Upper lobe of left lung (tissue), 6 donors: ENCODE measurements around the gene PCBP3. TPM values are rescaled to one million over a fixed set of nuclear protein-coding genes. Genes with fewer than 3 reads are reported as not detected.

Experiments
- ATAC-seq, 2 donors: fragments of 200-7000 bp; cut with Tn5 transposase; one replicate each; pipeline ENCODE4 v1.9.1; 2022; ENCODE audit warnings: mild to moderate bottlenecking in 2 of 2, moderate library complexity in 2 of 2; ENCODE audit not compliant: low FRiP score in 2 of 2
- DNase-seq, 2 donors: peaks; one replicate each; pipeline ENCODE4 v3.0.0-alpha.2; 2019 to 2020
- H3K27ac ChIP-seq, 4 donors: fragments of 200-600 bp; sonication (generic); one replicate each; pipeline ENCODE4 v1.5.1; 2016 to 2019
- H3K27me3 ChIP-seq, 4 donors: fragments of 200-600 bp; sonication (generic); one replicate each; pipeline ENCODE4 v1.5.1; 2017 to 2019
- H3K36me3 ChIP-seq, 4 donors: fragments of 200-600 bp; sonication (generic); one replicate each; pipeline ENCODE4 v1.5.1; 2016 to 2019
- H3K4me1 ChIP-seq, 4 donors: fragments of 200-600 bp; sonication (generic); one replicate each; pipeline ENCODE4 v1.5.1; 2018 to 2019
- H3K4me3 ChIP-seq, 4 donors: fragments of 200-600 bp; sonication (generic); one replicate each; pipeline ENCODE4 v1.5.1; 2017 to 2019; ENCODE audit warnings: mild to moderate bottlenecking in 2 of 4, moderate library complexity in 1 of 4
- H3K9me3 ChIP-seq, 4 donors: fragments of 200-600 bp; sonication (generic); one replicate each; pipeline ENCODE4 v1.5.1; 2018 to 2019
- CTCF ChIP-seq, 6 experiments: fragments of 450-650 bp in 4 of 6; fragments of 200-600 bp in 2 of 6; sonication (generic) in 2 of 6; IDR thresholded peaks; one replicate each; pipeline ENCODE4 v1.5.1; 2016 to 2019; ENCODE audit warnings: antibody characterized with exemption in 6 of 6
- EP300 ChIP-seq, 4 donors: sonication (generic); formaldehyde crosslinking; IDR thresholded peaks; one replicate each; pipeline ENCODE4 v1.5.1; 2017; ENCODE audit warnings: antibody characterized with exemption in 4 of 4, control low read depth in 2 of 4
- POLR2A ChIP-seq, 4 donors: fragments of 450-650 bp; IDR thresholded peaks; one replicate each; pipeline ENCODE4 v1.5.1; 2016 to 2017; ENCODE audit warnings: antibody characterized with exemption in 4 of 4, mild to moderate bottlenecking in 2 of 4
- POLR2AphosphoS5 ChIP-seq, 2 donors: sonication (generic); formaldehyde crosslinking; IDR thresholded peaks; one replicate each; pipeline ENCODE4 v1.5.1; 2017; ENCODE audit warnings: antibody characterized with exemption in 2 of 2
- WGBS, 2 donors: methylation state at CpG; one replicate each; pipeline ENCODE4 v1.1.5; 2017 to 2018; 5-methylcytosine and 5-hydroxymethylcytosine counted together
- total RNA-seq, 6 donors: library from RNA; depleted of rRNA in 4 of 6; stranded (reverse); fragments of >200 nt in 4 of 6; gene quantifications; one replicate each; pipeline versions ENCODE4 v1.1.0 to v1.2.1, GENCODE V29; 2016 to 2021
- donor health status: DM: no; HTN: no; CAD: no; lungs with moderate emphysema.
- donor health status: DM: no; HTN: yes; CAD: no; lungs with severe emphysema.

PCBP3 gene
- total RNA-seq, 6 donors from 2014 or later, result 0.78 to 10.5 (median 3.3) TPM

DNA sequence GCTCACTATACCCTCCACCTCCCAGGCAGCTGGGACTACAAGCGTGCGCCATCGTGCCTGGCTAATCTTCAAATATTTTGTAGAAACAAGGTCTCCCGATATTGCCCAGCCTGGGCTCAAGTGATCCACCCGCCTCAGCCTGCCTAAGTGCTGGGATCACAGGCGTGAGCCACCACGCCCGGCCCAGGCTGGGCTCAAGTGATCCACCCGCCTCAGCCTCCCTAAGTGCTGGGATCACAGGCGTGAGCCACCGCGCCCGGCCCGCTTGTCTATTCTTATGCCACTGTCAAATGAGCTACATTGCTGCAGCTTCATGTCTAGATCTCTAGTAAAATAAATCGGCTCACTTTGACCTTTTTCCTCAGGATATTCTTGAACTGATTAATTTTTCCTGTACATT lies 230.3 kb downstream of the PCBP3 start:
- DNase-seq, result peak in 1 of 2 donors; percentile 75
- 86 to 87% methylated on average over 15 of the region's 15 CpGs for WGBS, 2 donors

DNA sequence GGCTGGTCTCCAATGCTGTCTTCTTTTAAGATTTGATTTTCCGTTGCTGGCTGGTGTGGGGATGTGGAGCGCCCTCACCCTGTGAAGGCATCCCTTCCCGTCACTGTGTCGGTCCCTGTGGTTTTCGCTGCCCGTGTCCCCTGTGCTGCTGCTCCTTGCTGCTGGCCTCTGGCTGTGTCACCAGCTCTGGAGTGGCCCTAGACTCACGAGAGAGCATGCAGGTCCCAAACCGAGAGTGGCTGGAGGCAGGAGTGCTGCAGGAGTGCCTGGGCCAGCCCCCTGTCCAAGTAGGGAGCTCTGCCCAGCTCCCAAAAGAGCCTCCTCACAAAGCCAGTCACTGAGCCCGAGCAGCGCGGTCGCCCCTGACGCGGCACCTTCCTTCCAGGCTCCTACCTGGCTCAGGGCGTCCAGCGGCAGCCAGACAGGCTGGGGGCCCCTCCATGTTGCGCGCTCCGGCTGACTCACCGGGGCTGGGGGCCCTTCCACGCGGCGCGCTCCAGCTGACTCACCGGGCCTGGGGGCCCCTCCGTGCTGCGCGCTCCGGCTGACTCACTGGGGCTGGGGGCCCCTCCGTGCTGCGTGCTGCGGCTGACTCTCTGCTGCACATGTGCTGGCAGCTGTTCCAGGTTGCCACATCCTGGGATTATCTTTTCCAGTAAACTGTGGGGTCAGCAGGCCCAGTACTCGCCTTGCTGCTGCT lies 231.3 kb downstream of the PCBP3 start:
- Histone ChIP-seq H3K4me3 (no peak overlapping the region), H3K36me3 (no peaks in the 10 kb centered on the region), H3K27me3 (peaks cover 0 to 9% (median 0%) of the 10 kb centered on the region in 4 donors), H3K4me1 (no peaks in the 10 kb centered on the region), H3K9me3 (no peaks in the 10 kb centered on the region), H3K27ac (no peak overlapping the region)
- 63 to 86% methylated on average over 6 to 27 of the region's 33 CpGs for WGBS, 2 donors
- no peak for TF ChIP-seq POLR2A (IDR thresholded peaks at IDR 0.05)
- no peak for TF ChIP-seq CTCF (IDR thresholded peaks at IDR 0.05)
- no peak for TF ChIP-seq EP300 (IDR thresholded peaks at IDR 0.05)
- no peak for TF ChIP-seq POLR2AphosphoS5 (IDR thresholded peaks at IDR 0.05)
- DNase-seq (peak; percentile 20 to 85), ATAC-seq (peak; percentile 19 to 89)

More for the DNA sequence above, 230.3 kb downstream of the PCBP3 start:
- Histone ChIP-seq H3K27me3 (peaks cover 0 to 9% (median 0%) of the 10 kb centered on the region in 4 donors), H3K4me3 (no peak overlapping the region), H3K36me3 (no peaks in the 10 kb centered on the region), H3K27ac (no peak overlapping the region), H3K4me1 (no peaks in the 10 kb centered on the region), H3K9me3 (no peaks in the 10 kb centered on the region)
- no peak for ATAC-seq
- no peak for TF ChIP-seq EP300 (IDR thresholded peaks at IDR 0.05)
- TF ChIP-seq POLR2A (IDR thresholded peaks at IDR 0.05), result no peak
- no peak for TF ChIP-seq POLR2AphosphoS5 (IDR thresholded peaks at IDR 0.05)
- TF ChIP-seq CTCF (IDR thresholded peaks at IDR 0.05), result no peak

- DNase-seq (no peak), ATAC-seq (no peak)
- Histone ChIP-seq H3K4me1 (peaks cover 0 to 5% (median 2%) of the 10 kb centered on the region in 4 donors), H3K27ac (no peak overlapping the region), H3K27me3 (peaks cover 0 to 9% (median 0%) of the 10 kb centered on the region in 4 donors), H3K9me3 (no peaks in the 10 kb centered on the region), H3K36me3 (no peaks in the 10 kb centered on the region), H3K4me3 (no peak overlapping the region)
- WGBS, 2 donors, result 74 to 100% methylated on average over 3 to 6 of the region's 6 CpGs
- no peak for TF ChIP-seq POLR2AphosphoS5 (IDR thresholded peaks at IDR 0.05)
- no peak for TF ChIP-seq CTCF (IDR thresholded peaks at IDR 0.05)
- TF ChIP-seq EP300 (IDR thresholded peaks at IDR 0.05), result no peak
- TF ChIP-seq POLR2A (IDR thresholded peaks at IDR 0.05), result no peak
These were observed 231.9 kb downstream of the PCBP3 start for GRCh38 chr21:45875416-45875760.

DNA sequence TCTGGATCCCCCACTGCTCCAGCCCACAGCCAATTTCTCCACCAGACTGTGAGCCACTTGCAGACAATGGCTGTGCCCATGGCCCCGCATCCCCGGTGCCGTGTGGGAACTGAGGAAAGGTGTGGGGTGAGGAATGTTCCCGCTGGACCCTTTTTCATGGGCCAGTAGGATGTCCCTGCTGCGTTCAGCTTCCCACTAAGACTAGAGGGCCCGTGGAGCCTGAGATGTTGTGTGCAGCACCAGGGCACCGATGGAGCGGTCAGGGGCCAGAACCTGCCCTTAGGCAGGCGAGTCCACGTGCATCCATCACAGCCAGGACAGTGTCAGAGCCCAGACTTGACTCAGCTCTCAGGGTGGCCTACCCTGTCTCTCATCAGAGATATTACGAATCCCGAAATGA lies 232.4 kb downstream of the PCBP3 start:
- Histone ChIP-seq H3K27me3 (peaks cover 0 to 9% (median 0%) of the 10 kb centered on the region in 4 donors), H3K9me3 (no peaks in the 10 kb centered on the region), H3K27ac (no peak overlapping the region), H3K4me3 (no peak overlapping the region), H3K36me3 (no peaks in the 10 kb centered on the region), H3K4me1 (peaks cover 0 to 10% (median 2%) of the 10 kb centered on the region in 4 donors)
- WGBS, 2 donors, result 91 to 96% methylated on average over 9 to 12 of the region's 12 CpGs
- TF ChIP-seq POLR2AphosphoS5 (IDR thresholded peaks at IDR 0.05) (no peak), POLR2A (IDR thresholded peaks at IDR 0.05) (no peak), CTCF (IDR thresholded peaks at IDR 0.05) (no peak), EP300 (IDR thresholded peaks at IDR 0.05) (no peak)
- DNase-seq (no peak), ATAC-seq (no peak)
